Stimulated activated CD8-positive, alpha-beta memory T cell treated with anti-CD3 and anti-CD28 coated beads, Interleukin-15, amount 100 ng/mL, for 1 hour (primary cell): ENCODE results near the gene DNAJC9.
"Not testable (repeated sequence)": the region's sequence is repeated elsewhere in the genome, so short reads cannot be mapped to it uniquely, and the experiment has no call there.

Experiments used
- DNase-seq: peaks from one replicate; pipeline ENCODE4 v3.0.0-alpha.2; 2020; ENCODE audit warnings: low read depth

Gene DNAJC9, protein sequence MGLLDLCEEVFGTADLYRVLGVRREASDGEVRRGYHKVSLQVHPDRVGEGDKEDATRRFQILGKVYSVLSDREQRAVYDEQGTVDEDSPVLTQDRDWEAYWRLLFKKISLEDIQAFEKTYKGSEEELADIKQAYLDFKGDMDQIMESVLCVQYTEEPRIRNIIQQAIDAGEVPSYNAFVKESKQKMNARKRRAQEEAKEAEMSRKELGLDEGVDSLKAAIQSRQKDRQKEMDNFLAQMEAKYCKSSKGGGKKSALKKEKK

DNA sequence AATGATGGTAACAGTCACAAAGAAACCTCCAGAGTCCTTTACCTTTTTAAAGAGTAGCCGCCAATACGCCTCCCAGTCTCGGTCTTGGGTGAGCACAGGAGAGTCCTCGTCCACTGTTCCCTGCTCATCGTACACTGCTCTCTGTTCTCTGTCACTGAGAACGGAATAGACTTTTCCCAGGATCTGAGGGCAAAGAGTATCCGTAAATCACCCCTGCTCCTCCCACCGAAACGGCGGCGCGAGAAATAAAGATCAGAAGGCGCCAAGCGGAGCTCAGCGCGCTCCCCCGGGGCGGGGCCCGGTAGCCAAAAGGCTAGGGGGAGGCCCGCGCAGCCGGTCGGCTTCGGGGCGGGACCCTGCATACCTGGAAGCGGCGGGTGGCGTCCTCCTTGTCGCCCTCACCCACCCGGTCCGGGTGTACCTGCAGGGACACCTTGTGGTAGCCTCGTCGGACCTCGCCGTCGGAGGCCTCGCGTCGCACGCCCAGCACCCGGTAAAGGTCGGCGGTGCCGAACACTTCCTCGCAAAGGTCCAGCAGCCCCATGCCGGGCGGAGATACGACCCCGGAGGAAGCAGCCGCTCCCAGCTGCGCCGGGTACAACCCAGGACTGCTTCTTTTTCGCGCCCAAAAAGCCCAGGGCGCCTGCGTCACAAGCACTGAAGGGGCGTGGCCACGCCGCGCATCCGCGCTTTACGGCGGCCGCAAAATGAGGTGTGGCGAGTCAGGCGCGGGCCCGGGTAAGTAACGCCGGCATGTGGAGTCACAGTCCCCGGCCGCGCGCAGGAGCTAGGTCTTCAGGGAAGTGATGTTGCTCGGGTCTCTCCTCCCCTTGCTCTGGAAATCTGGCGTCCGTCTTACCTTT is at the start of gene DNAJC9:
Gene DNAJC9 (minus strand): TSS at position 610 of the 863 bp plus-strand sequence. CDS start 66 bp downstream, at position 544.
- peak; percentile 97 for DNase-seq

DNA sequence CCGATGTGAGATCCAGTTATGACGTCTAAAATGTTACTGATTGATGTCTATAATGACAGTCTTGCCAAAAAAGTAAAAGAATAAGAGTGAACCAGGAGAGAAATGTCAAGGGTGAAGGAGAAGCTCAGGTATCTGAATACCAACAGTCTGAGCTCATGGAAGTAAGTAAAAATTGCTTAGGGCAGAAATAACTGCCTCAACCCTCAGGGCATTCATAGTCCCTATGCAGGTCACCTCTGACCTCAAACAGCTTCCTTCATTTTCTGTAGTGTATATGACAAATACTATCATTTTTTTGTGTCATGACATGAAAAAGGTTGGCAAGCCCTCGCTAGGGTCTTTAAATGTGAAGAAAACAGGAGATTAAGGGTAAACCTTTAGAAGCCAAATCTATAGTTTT is 46.4 kb upstream of the DNAJC9 start:
- DNase-seq: no peak

DNA sequence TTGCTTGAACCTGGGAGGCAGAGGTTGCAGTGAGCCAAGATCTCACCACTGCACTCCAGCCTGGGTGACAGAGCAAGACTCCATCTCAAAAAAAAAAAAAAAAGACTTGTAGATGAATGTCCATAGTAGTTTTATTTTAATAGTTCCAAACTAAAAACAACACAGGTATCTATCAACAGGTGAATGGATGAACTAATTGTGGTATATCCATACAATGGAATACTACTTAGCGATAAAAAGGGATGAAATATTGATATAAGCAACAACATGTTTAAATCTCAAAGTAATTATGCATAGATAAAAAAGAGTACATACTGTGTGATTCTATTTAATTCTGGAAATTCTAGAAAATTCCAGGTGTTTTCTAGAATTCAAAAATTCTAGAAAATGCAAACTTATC is 42.9 kb upstream of the DNAJC9 start:
- DNase-seq: no peak

DNA sequence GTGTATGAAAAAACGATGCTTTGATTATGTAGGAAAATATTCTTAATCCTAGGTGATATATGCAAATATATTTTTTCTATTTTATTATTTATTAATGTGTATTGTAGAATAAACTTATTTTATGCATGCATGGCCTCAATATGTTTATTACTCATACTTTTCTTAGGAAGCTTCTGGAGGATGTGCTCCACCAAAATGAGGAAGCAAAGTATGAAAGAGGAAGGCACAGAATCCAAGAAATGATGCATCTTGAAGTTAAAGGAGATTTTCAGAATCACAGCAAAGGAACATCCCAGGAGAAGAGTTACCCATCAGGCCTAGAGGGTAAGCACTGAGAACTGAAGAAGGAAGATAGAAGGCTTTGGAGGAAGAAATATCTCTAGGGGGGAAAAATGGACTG is 40.4 kb upstream of the DNAJC9 start:
- no peak for DNase-seq

DNA sequence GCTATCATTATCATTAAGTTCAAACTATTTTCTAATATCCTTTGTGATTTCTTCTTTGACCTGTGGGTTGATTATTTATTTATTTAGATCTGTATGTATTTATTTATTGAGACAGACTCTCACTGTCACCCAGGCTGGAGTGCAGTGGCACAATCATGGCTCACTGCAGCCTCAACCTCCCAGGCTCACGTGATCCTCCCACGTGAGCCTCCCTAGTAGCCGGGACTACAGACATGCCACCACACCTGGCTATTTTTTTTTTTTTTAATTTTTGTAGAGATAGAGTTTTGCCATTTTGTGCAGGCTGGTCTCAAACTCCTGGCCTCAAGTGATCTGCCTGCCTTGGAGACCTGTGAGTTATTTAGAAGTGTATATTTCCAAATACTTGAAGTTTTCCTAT is 34.0 kb upstream of the DNAJC9 start:
- DNase-seq: no peak

DNA sequence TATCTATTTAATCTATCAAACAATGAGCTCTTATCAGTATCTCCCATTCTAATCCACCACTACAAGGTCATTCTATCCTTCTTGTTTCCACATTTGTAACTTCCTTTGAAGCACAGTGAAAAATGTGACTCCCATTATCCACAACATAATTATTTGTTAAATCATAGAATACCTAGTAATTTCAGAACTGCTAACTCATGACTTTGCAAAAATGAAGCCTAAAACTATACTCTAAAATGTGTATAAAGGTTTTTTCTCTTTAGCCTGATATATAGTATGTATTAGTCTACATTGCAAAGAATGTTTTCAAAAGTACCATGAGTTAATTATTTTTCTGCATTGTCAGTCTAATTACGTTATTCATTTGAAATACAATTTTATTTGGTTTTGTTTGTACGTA is 17.4 kb upstream of the DNAJC9 start:
- DNase-seq: no peak

DNA sequence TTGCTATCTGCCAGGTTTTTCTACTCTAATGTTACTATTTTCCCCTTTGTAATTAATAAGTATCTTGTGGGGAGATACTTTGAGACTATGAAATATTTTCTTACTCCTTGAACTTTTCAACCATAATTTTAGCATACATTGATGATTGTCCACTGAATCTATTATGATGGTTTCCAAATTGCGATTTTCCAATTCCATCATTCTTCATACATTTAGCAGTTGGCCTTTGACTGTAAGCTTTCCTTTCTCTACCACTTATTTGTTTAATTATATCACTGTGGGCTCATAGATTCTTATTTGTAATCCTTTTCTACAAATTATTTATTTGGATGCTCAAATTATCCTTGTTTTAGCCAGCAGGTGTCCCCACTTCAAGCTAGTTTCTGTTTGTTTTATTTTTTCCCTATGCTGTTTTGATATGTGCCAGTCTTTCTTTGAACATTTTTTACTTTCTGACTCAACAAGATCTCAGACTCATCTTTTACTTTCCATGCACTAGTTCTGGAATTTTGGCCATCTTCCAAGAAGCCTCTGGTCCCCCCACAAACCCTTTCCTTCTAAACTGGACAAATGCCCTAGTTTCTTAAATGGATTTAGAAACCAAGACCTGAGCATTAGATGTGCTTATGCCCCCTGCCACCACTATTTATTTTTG is 16.8 kb upstream of the DNAJC9 start:
- DNase-seq: no peak

DNA sequence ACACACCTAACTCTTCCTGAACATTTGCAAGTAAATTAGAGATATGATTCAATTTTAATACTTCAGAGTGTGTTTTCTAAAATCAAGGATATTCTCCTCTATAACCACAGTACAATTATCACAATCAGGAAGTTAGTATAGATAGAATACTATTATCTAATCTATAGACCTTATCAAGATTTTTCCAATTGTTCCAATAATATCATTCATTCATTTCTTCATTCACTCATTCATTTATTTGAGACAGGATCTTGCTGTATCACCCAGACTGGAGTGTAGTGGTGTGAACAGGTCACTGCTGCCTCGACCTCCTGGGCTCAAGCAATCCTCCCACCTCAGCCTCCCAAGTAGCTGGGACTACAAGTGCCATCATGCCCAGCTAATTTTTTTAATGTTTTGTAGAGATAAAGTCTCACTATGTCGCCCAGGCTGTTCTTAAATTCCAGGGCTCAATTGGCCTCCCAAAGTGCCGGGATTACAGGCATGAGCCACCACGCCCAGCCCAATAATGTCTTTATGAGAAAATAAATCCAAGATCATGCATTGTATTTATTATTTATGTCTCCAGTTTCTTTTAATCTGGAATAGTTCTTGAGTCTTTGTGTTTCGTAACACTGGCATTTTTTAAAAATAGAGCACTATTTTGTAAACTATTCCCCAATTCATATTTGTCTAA is 16.0 kb upstream of the DNAJC9 start:
- DNase-seq: no peak

DNA sequence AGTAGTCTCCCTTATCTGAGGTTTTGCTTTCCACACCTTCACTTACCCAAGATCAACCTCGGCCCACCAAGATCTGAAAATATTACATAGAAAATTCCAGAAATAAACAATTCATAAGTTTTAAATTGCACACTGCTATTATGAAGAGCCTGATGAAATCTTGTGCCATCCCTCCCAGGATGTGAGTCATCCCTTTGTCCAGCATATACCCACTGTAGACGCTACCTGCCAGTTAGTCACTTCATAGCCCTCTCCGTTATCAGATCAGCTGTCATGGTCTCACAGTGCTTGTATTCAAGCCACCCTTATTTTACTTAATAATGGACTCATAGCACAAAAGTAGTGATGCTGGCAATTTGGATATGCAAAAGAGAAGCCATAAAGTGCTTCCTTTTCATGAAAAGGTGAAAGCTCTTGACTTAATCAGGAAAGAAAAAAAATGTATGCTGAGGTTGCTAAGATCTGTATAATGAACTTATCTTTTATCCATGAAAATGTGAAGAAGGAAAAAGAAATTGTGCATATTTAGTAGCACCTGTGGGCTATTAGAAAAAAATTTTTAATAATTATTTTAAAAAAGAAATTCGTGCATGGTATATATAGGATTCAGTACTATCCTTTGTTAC is 15.2 kb upstream of the DNAJC9 start:
- DNase-seq: no peak

DNA sequence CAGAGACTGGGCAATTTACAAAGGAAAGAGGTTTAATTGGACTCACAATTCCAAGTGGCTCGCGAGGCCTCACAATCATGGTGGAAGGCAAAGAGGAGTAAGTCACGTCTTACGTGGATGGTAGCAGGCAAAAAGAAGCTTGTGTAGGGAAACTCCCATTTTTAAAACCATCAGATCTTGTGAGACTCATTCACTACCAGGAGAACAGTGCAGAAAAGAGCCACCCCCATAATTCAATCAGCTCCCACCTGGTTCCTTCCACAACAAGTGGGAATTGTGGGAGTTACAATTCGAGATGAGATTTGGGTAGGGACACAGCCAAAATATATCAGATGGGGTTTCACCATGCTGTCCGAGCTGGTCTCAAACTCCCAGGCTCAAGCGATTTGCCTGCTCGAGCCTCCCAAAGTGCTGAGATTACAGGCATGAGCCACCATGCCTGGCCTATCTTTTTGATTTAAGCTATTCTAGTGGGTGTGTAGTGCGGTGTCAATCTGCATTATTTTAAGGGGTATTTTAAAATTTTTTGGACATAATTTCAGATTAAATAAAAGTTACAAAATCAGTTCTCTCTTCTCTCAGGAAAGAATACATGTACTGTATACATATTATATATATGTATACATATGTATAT is 14.4 kb upstream of the DNAJC9 start:
- DNase-seq: no peak

DNA sequence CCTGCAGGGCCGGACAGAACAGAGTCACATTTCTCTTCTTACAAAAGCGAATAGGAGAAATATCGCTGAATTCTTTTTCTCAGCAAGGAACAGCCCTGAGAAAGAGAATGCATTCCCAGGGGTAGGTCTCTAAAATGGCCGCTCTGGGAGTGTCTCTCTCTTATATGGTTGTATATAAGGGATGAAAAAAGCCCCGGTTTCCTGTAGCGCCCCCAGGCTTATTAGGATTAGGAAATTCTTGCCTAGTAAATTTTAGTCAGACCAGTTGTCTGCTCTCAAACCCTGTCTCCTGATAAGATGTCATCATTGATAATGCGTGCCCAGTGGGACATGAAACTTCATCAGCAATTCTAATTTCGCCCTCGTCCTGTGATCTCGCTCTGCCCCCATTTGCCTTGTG is 11.6 kb upstream of the DNAJC9 start:
- DNase-seq: not testable (repeated sequence)

DNA sequence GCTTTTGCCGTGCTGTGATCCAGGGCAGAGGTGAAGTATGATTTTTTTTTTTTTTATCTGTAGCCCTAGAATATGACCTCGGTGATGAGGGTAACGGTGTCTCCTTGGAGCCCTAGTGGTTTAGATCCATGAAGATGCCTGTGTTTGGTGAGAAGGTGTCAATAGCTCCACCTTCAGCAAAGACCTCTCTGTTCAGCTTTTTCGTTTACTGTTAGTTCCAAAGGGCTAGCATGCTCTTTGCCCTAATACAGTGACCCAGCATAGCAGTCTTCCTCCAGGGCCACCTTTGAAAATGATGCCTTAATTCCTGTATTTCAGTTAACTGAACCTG is 6.1 kb upstream of the DNAJC9 start:
- no peak for DNase-seq

DNA sequence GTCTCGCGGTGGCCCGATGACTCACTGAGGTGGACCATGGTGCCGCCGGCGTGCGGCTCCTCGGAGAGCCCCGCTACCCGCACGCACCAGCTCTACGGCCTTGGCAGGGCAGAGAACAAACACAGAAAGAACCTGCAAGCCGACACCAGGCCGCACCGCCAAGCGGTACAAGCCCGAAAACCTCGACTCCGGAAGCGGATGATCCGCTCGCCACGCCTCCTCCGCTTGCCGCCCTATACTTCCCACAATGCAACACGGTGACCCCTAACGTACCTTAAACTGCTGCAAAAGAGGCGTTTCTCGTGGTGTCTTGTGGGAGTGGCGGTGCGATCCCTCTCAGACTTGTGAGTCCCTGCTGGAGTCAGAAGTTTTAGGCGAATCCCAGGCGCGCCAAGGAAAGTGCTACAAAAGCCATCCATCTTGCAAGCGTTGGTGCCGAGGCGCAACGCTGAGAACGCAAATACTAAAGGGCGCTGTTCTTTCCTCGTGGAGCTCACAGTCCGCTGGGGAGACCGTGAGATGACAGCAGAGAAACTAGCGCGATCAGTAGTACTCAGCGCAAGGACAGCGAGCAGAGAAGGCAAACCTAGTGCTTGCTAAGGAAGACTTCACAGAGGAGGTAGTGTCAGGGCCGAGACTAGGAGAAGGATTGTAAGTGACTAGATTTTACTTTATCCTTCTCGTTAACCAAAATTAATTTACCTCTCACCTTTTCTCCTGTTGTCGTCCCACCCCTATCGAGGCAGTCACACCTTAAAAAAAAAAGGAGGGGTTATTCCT is 5.6 kb upstream of the DNAJC9 start, which contains the start of gene MRPS16:
Gene MRPS16 (minus strand): TSS at position 200 of the 780 bp plus-strand sequence. CDS start 162 bp downstream, at position 38.
- DNase-seq: peak; percentile 81

DNA sequence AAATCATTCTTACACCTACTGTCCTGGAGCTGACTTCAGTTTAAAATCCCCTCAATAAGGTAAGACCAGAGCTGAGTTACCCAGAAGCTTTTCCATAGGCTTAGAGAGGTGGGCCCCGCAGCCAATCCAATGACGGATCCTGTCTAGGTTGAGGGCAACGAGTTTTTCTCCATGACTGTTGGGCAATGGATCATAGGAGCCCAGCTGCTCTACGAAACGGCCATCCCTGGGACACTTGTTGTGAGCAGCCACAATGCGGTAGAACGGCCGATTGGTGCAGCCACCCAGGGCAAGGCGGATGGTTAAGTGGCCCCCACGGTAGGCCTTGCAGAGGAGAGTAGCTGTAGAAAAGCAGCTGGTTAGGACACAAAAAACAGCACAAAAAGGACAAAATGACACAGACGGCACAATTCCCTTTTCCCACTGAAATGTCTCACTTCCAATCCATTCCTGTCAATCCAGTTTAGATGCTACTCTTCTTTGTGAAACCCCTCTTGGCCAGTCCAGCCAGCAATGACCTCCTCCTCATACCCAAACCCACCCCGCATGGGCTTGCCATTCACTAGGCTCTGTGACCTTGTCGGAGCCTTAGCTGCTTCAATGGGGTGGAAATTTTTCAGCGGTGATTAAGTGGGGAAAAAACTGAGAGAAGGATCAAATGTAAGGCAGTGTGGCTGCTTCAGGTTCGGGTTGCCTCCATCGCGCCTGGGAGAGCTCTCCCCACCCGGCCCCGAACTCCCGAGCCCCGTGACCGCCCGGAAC is 4.8 kb upstream of the DNAJC9 start:
- no peak for DNase-seq

DNA sequence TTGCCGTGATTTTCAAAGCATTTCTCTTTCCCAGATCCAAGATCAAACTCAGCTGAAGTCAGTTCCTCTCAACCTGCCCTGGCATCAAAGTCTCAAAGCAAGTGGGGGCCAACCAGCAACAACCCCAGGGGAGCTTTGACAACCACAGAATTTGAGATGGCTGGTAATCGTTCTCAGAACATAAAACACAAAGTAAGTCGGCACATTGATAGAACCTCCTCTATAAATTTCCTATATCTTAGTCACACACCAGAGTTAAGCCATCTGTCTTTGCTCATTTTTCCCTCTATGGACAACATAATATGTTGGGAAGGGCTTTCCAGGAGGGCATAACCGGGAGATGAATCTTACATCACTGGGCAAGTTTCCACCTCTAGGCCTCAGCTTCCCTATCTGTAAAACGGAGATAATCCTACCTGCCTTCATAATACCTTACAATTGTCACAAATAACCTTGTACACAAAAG is 1.2 kb upstream of the DNAJC9 start:
- DNase-seq: no peak

DNA sequence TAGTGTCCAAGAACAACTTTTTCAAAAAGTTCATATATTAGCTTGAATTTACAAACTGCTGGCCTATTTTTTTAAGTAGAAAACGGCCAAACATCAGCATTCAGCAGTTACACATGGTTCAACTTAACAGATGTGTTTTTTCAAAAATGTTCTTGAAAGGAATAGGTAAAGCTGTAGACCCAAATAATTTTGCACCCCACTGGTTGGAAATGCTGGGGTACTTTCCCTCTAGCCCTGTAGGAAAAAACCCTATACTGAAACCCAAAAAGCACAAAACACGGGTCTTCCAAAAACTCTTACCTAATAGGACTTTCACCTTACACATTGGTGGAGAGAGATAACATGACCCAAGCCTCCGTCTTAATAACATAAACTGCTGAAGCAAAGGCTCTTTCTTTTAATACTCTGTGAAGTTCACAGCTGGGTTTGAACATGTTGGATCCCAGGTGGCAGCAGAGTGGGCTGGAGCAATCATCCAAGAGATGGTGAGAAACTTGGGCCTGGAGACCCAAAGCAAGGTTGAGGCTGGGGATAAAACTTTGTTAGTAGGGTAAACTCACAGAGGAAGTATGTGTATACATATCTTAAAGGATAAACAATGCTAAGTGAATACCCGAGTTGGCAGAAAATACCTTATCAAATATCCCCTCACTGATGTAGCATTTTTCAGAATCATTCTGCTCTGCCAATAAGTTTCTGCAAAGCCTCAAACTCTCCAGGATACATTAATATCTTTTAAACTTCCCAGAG is 629 bp upstream of the DNAJC9 start:
- DNase-seq: no peak

DNA sequence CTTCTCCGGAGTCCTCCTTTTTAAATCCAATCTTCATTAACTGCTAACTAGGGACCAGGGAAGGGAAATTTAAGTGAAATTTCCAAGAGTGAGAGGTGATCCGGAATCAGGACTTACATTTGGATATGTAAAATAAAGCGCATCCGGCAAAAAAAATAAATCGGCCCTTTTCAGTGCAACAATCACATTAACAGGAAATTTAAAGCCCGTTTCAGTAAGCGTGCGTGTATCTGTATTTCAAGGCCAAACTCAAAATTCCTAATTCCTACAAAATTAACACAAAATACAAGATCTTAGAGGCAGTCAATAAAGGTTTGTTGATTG is 771 bp downstream of the DNAJC9 start:
- DNase-seq: no peak

DNA sequence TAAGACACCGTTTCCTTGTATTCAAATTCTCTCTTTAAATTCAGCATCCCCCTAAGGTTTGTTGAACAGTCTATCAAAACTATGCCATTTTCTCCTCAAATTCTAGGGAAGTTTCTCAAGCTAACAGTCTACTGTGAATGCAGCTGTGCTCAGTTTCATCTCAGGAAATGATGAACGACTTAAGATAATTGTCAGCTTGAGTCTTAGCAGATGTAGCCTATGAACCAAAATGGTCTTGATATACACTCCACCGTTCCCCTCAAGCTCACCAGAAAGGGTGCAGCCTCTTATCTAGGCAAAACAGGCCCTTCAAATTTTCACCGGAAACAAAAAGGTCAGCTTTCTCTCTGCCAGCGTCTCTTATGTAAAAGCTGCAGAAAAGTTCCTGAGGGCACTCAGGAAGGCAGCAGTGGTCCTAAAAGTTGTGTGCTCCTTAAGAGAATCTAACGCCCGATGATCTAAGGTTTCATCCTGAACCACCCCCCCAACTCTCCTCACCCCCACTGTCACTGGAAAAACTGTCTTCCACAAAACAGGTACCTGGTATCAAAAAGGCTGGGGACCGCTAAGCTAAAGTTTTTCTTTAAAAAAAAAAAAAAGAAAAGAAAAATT is 2.1 kb downstream of the DNAJC9 start:
- no peak for DNase-seq

DNA sequence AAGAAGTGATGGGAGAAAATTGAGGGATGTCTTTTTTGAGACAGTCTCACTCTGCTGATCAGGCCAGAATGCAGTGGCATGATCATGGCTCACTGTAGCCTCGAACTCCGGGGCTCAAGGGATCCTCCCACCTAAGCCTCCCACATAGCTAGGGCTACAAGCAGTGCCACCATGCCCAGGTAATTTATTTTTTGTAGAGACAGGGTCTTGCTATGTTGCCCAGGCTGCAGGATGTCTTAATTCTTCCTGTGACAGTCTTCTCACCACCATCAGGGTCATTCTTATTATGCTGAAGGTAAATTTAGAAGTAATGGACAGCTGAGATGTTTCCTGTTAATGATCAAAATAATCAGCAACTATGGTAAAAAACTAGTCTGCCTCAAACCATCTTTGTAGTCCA is 7.1 kb downstream of the DNAJC9 start:
- no peak for DNase-seq
